Measurements from ENCODE around the gene MAS1. TPM values are rescaled to one million over a fixed set of nuclear protein-coding genes. Genes with fewer than 3 reads are reported as not detected.

MAS1 gene
- total and polyA plus RNA-seq, 2 of the 13 experiments (the other 11 are each of a cell fraction or from before 2014, with no cell fraction given), result not detected

GRCh38 chr6:159875194-159875593, 15.6 kb upstream of the MAS1 start (continued):
- TF ChIP-seq KIAA2018 (CRISPR knock-in tag; IDR thresholded peaks at IDR 0.05; ENCODE audit: borderline replicate concordance), result no peak
- no peak for TF ChIP-seq ZNF275 (CRISPR knock-in tag; IDR thresholded peaks at IDR 0.05; ENCODE audit: borderline replicate concordance)
- TF ChIP-seq ZSCAN21 (CRISPR knock-in tag; IDR thresholded peaks at IDR 0.05; ENCODE audit: borderline replicate concordance), result no peak
- no peak for TF ChIP-seq ZNF577 (CRISPR knock-in tag; IDR thresholded peaks at IDR 0.05; ENCODE audit: borderline replicate concordance, low read depth)
- no peak for TF ChIP-seq ZNF484 (CRISPR knock-in tag; IDR thresholded peaks at IDR 0.05; ENCODE audit: borderline replicate concordance, low read depth)
- no peak for TF ChIP-seq PHB2 (IDR thresholded peaks at IDR 0.05; ENCODE audit: partially characterized antibody)
- no peak for TF ChIP-seq GMEB1 (CRISPR knock-in tag; IDR thresholded peaks at IDR 0.05; ENCODE audit: borderline replicate concordance)
- TF ChIP-seq ZBTB39 (CRISPR knock-in tag; IDR thresholded peaks at IDR 0.05), result no peak
- TF ChIP-seq PHF5A (CRISPR knock-in tag; IDR thresholded peaks at IDR 0.05; ENCODE audit: low read depth, unreplicated experiment), result no peak
- TF ChIP-seq MIXL1 (CRISPR knock-in tag; IDR thresholded peaks at IDR 0.05), result peak; percentile 73; the same call in 1 of the 2 replicates
- no peak for TF ChIP-seq TMF1 (CRISPR knock-in tag; IDR thresholded peaks at IDR 0.05; ENCODE audit: low read depth)
- TF ChIP-seq ZFP82 (CRISPR knock-in tag; IDR thresholded peaks at IDR 0.05; ENCODE audit: borderline replicate concordance), result no peak
- TF ChIP-seq BCL6 (CRISPR knock-in tag; IDR thresholded peaks at IDR 0.05), result peak; percentile 65; the same call in 1 of the 2 replicates
- TF ChIP-seq TRIM24 (CRISPR knock-in tag; IDR thresholded peaks at IDR 0.05), result no peak
- TF ChIP-seq PAX8 (CRISPR knock-in tag; IDR thresholded peaks at IDR 0.05; ENCODE audit: borderline replicate concordance), result no peak
- TF ChIP-seq TEAD3 (CRISPR knock-in tag; optimal IDR thresholded peaks at IDR 0.05; ENCODE audit: borderline replicate concordance), result peak; percentile 52
- TF ChIP-seq ZFYVE20 (CRISPR knock-in tag; IDR thresholded peaks at IDR 0.05; ENCODE audit: borderline replicate concordance, low read depth), result no peak

Measured in HepG2 (cell line).